GM18526 (cell line): ENCODE measurements around the gene SMAD5.

Experiments
- POLR2A ChIP-seq: IDR thresholded peaks from 3 replicates; pipeline ENCODE4 v1.6.1; 2011; ENCODE audit not compliant: insufficient read length; ENCODE audit errors: extremely low read depth

The SMAD5 gene

GRCh38 chr5:136182618-136183017, 50.0 kb downstream of the SMAD5 start:
- TF ChIP-seq POLR2A, result no peak

- TF ChIP-seq POLR2A, result no peak
Observed at GRCh38 chr5:136185974-136186665, 53.5 kb downstream of the SMAD5 start.

- TF ChIP-seq POLR2A, result no peak
Observed at GRCh38 chr5:136186796-136187195, 54.2 kb downstream of the SMAD5 start.

- TF ChIP-seq POLR2A, result no peak
Observed at GRCh38 chr5:136188859-136189258, 56.2 kb downstream of the SMAD5 start.

GRCh38 chr5:136190091-136190720, 57.6 kb downstream of the SMAD5 start:
- no peak for TF ChIP-seq POLR2A

- TF ChIP-seq POLR2A, result no peak
Observed at GRCh38 chr5:136190904-136191303, 58.3 kb downstream of the SMAD5 start.

GRCh38 chr5:136191304-136192014, 58.8 kb downstream of the SMAD5 start:
- TF ChIP-seq POLR2A, result no peak

- no peak for TF ChIP-seq POLR2A
Observed at GRCh38 chr5:136192015-136192525, 59.4 kb downstream of the SMAD5 start.

GRCh38 chr5:136192526-136193321, 60.1 kb downstream of the SMAD5 start, which contains the start of gene SMIM32:
Gene SMIM32, minus strand, starts transcription at chr5:136193162. Its CDS starts 638 bp downstream, at chr5:136192524.
- TF ChIP-seq POLR2A, result no peak

- TF ChIP-seq POLR2A, result no peak
Observed at GRCh38 chr5:136193322-136193935, 60.8 kb downstream of the SMAD5 start.

GRCh38 chr5:136194576-136194975, 61.9 kb downstream of the SMAD5 start:
- no peak for TF ChIP-seq POLR2A

GRCh38 chr5:136195971-136196820, 63.6 kb downstream of the SMAD5 start:
- no peak for TF ChIP-seq POLR2A

GRCh38 chr5:136197462-136198142, 65.0 kb downstream of the SMAD5 start:
- TF ChIP-seq POLR2A, result no peak

GRCh38 chr5:136198453-136198852, 65.8 kb downstream of the SMAD5 start:
- no peak for TF ChIP-seq POLR2A

- TF ChIP-seq POLR2A, result no peak
Observed at GRCh38 chr5:136199408-136199807, 66.8 kb downstream of the SMAD5 start.
